GM12874 (cell line): ENCODE measurements around the gene SFMBT1.

Source experiments
- TF ChIP-seq, protein P1 (sequence below): IDR thresholded peaks from 2 replicates; pipeline ENCODE4 v1.5.1; 2011; ENCODE audit warnings: low read depth, mild to moderate bottlenecking, control low read depth, low read length, moderate library complexity; ENCODE audit not compliant: insufficient read depth

The SFMBT1 gene

DNA sequence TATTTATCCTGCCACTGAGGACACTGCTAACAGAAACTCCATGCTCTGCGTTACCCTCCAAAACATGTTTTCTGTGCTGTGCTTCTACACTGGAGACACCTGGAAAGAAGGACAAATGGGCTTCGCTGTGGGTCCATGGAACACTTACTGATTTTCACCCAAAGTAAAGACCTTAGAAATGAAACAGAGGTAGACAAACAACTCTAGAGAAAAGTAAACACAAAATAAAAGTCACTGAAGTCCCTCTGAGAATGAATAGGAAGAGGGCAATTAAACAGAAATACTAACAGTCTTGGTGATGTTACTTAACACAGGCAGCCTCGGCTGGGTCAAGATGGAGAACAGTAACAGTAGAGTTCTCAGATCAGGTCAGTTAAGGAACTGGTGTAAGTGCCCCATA is 141.9 kb downstream of the SFMBT1 start:
- TF ChIP-seq, protein P1, sequence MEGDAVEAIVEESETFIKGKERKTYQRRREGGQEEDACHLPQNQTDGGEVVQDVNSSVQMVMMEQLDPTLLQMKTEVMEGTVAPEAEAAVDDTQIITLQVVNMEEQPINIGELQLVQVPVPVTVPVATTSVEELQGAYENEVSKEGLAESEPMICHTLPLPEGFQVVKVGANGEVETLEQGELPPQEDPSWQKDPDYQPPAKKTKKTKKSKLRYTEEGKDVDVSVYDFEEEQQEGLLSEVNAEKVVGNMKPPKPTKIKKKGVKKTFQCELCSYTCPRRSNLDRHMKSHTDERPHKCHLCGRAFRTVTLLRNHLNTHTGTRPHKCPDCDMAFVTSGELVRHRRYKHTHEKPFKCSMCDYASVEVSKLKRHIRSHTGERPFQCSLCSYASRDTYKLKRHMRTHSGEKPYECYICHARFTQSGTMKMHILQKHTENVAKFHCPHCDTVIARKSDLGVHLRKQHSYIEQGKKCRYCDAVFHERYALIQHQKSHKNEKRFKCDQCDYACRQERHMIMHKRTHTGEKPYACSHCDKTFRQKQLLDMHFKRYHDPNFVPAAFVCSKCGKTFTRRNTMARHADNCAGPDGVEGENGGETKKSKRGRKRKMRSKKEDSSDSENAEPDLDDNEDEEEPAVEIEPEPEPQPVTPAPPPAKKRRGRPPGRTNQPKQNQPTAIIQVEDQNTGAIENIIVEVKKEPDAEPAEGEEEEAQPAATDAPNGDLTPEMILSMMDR = no peak

DNA sequence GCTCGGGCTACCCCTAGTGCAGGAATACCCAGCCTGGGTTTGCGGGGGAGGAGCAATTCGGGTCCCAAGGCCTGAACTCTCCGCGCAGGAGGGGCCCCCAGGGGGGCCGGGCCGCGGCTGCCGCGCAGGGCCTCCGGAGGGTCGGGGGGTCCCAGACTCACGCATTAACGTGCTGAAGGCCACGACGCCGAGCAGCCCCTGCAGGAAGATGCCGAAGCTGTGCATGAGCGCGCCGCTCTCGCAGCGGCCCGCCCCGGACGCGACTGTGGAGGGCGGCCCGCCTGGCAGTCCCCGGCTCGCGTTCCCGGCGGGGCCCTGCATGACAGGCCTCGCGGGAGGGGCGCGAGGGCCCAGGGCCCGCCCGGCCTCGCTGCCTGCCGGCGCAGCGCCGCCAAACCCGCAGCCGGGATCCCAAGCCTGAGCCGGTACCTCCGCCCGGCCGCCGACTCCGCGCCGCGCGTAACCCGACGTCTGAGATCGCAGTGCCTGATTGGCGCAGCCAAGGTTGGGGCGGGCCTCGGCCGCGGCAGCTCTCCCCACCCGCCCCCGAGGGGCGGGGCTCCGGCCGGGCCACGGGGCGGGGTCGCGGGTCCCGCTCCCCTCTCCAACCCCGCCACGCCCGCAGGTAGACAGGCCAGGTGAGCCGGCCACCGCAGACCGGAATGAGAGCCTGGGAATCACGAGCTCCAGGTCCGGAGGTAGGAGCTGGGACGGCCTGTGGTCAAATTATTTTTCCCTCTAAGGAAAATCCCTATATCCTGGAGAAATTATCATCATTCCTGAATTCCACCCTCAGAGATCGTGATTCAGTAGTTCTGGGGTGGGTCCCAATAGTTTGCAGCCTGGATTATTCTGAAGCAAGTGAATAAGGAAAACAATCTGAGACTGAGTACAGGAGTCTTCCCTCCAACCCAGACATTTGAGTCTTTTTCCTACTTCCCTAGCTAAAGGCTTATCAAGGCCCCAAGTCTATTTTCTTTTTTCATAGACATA is 148.4 kb downstream of the SFMBT1 start, which contains the start of gene STIMATE:
Gene STIMATE, minus strand, starts transcription at position 419 of the 993 bp plus-strand sequence. Its CDS starts 98 bp downstream, at position 321.
- TF ChIP-seq, protein P1 = no peak

GRCh38 chr3:52896613-52897012 is 149.3 kb downstream of the SFMBT1 start:
- TF ChIP-seq, protein P1 = no peak

DNA sequence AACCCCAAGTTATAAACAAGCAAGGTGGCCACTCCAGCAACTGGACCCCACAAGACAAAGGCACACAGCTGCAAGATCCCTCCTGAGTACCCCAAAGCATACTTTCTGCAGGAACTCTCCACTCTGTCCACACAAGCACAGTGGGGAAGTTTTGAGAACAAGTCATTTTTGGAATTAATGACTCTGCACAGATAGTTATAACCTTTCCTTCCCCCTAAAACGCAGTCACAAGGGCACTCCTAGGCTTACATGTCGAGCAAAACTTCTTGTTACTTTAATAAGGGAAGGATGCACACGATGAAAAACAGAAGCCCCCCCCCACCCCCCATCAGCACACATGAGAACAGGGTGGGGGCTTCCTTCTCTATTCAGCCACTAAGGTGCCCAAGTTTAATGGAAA is 149.7 kb downstream of the SFMBT1 start:
- TF ChIP-seq, protein P1 = no peak

- TF ChIP-seq, protein P1 = no peak
Observed at GRCh38 chr3:52895418-52895817, 150.5 kb downstream of the SFMBT1 start.

- TF ChIP-seq, protein P1 = no peak
Observed at GRCh38 chr3:52894756-52895155, 151.1 kb downstream of the SFMBT1 start.

- TF ChIP-seq, protein P1 = no peak
Observed at GRCh38 chr3:52893723-52894122, 152.2 kb downstream of the SFMBT1 start.
